Measurements from ENCODE around the gene VPREB1. TPM values are rescaled to one million over a fixed set of nuclear protein-coding genes. Genes with fewer than 3 reads are reported as not detected.
"Not testable (repeated sequence)": the region's sequence is repeated elsewhere in the genome, so short reads cannot be mapped to it uniquely, and the experiment has no call there.

VPREB1 gene
- total RNA-seq, 1 experiment from 2014 or later, result not detected

DNA sequence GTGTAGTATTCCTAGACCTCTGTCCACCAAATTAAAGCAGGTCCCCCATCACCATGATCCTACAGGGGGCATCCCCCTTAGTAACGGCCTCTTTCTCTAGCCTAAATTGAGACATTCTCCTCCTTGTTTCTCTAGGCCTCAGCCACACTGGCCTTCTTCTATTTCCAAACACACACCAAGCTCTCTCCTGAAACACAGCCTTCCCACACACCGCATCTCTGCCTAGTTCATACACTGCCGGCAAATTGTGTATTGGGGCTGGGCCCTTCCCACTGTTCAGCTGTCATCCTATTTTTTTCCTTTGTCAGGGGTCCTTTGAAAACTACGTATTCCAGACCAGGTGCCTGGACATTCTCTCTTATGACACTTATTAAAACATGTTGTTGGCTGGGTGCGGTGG is 11.5 kb upstream of the VPREB1 start:
- DNase-seq, result no peak
- no peaks in the 10 kb centered on the region for H3K36me3 ChIP-seq
- no peak overlapping the region for H3K4me3 ChIP-seq
- no peaks in the 10 kb centered on the region for H3K27me3 ChIP-seq
- H3K9me3 ChIP-seq, result no peaks in the 10 kb centered on the region

DNA sequence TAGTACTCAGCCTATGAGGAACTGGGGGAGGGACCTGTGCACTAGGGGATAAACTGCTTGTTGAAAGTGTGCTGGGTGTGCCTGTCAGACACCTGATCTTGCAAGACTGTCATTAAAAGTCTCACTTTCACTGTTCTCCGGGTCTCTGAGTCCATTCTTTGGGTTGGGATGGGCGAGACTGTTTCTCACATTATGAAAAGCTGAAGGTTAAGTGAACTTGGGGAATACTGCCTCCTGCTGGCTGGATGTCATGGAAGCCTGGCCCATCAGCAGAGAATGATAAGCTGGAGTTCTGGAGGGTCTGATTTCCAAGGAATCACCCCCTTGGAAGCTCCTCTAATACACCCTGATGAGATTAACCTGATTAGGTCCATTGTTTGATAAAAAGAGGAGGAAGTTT is 9.0 kb upstream of the VPREB1 start:
- Histone ChIP-seq H3K36me3 (no peaks in the 10 kb centered on the region), H3K4me3 (no peak overlapping the region), H3K27me3 (no peaks in the 10 kb centered on the region), H3K9me3 (no peaks in the 10 kb centered on the region)
- no peak for DNase-seq

DNA sequence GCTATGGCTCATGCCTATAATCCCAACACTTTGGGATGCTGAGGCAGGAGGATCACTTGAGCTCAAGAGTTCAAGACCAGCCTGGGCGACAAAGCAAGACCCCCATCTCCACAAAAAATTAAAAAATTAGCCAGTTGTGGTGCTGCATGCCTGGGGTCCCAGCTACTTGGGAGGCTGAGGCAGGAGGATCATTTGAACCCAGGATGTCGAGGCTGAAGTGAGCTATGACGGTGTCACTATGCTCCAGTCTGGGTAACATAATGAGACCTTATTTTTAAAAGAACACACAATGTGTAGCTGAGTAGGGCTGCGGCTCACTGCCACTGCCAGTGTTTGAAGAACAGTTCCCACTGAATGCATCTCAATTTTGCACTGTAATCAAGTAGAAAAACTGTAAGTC is 7.1 kb upstream of the VPREB1 start:
- DNase-seq, result no peak
- Histone ChIP-seq H3K4me3 (no peak overlapping the region), H3K36me3 (no peaks in the 10 kb centered on the region), H3K27me3 (no peaks in the 10 kb centered on the region), H3K9me3 (no peaks in the 10 kb centered on the region)

DNA sequence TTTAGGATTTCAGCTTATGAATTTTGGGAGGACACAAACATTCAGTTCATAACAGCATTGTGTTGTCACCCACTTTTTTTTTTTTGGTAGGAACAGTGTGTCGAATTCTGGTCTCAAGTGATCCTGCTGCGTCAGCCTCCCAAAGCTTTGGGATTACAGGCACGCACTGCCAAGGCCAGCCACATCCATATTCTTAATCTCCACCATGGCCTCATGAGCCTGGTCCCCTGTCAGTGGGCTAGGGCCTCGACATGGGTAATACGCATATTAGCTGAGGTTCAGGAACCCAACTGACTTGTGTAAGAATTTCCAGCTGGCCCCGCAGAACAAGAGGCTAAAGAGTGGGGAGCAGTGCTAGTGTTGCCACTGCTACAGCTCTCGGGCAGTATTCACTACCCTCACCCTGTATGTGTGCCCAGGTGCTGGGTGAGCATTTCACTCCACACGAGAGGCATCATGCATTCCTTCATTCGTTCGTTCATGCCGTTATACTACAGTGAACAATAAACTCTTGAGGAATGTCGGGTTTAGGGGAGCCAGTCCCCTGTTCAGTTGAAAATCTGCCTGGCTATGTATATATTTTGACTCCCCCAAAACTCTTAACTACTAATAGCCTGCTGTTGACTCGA is 5.2 kb upstream of the VPREB1 start:
- Histone ChIP-seq H3K36me3 (no peaks in the 10 kb centered on the region), H3K4me3 (no peak overlapping the region), H3K27me3 (no peaks in the 10 kb centered on the region), H3K9me3 (no peaks in the 10 kb centered on the region)
- DNase-seq, result no peak

DNA sequence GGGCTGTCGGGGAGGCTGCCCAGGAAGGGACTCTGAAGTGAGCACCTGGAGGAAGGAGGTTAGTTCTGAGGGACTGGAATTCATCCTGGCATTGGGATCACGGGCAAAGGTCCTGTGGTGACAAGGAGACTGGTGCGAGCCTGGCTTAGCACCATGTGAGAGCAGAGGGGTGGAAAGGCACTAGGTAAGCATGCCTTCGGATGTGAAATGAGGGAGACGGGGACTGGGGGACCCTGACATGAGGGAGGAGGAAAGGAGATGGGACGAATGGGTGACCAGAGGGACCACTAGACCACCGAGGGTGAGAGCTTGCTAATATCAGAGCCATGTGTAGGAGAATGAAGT is 3.1 kb upstream of the VPREB1 start:
- Histone ChIP-seq H3K27me3 (no peaks in the 10 kb centered on the region), H3K36me3 (no peaks in the 10 kb centered on the region), H3K4me3 (no peak overlapping the region), H3K9me3 (no peaks in the 10 kb centered on the region)
- no peak for DNase-seq

DNA sequence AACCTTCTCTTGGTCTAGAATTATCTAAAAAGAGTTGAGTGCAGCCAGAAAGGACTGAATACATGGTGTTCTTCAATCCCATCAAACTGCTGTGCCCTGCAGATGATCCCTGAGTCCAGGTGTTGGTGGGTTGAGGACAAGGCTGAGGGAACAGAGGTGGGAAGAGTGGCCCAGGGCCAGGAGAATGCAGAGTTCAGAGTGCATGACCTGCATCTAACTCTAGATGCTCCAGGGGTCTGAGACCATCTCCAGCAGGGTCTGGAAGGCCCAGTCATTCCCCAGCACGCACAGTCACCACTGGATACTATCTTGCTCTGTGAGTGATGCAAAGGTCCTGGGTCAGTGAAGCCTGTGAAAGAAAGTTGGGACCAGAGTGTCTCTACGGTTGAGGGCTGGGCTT is 2.1 kb upstream of the VPREB1 start:
- H3K27me3 ChIP-seq, result no peaks in the 10 kb centered on the region
- no peak overlapping the region for H3K4me3 ChIP-seq
- no peaks in the 10 kb centered on the region for H3K36me3 ChIP-seq
- DNase-seq, result no peak
- H3K9me3 ChIP-seq, result no peaks in the 10 kb centered on the region

DNA sequence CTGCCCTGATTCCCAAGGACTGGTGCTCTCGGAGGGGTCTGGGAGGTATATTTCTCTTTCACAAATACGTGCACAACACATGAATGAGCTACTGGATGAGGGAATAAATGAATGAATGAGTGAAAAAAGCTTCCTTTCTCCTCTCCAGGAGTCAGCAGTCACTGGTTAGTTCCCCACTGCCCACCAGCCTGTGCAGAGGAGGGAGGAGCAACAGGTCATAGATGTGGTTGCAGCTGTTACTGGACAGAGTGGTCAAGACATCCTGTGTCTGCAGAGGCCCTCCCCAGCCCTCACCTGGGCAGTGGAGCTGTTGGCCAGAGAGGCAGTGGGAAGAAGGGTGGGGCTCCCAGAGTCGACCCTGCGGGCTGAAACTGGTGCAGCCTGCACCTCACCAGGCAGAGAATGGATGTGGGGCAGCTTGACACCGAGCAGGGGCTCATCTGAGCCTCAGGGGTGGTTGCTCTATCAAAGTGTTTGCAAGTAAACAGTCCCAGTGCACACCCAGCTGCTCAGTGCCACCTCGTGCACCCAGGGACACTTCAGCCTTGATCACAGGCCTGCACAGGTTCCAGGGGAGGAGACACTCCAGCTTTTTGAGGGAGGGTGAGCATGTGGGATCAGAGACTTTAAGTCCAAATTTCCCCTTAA is 1.4 kb upstream of the VPREB1 start:
- H3K4me3 ChIP-seq, result no peak overlapping the region
- H3K9me3 ChIP-seq, result no peaks in the 10 kb centered on the region
- H3K27me3 ChIP-seq, result no peaks in the 10 kb centered on the region
- H3K36me3 ChIP-seq, result no peaks in the 10 kb centered on the region
- no peak for DNase-seq

DNA sequence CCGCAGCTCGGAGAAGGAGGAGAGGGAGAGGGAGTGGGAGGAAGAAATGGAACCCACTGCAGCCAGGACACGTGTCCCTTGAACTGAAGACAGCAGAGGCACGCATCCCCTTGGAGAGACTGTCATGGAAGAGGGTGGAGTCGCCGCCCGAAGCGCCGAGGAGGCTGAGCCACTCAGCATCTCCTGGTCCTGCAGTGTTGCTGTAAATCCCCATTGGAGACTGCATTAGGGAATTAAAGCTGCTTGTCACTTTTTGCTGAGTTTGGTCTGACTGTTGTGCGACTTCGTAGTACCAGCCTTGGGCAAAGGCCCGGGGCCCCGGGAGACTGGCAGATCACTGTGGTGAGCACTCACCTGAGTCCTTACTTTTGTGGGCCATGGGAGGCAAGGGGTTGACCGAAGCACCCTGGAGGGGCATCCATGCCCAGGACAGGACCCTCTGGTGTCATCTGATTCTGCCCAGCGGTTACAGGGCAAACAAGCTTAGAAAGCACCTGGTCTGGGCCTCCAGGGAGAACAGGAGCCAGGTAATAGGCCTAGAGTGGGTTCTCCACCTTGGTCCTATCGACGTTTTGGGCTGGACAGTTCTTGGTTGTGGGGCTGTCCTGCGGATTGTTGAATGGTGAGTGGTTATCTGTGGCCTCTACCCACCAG is 797 bp downstream of the VPREB1 start:
- DNase-seq, result no peak
- Histone ChIP-seq H3K36me3 (no peaks in the 10 kb centered on the region), H3K9me3 (no peaks in the 10 kb centered on the region), H3K4me3 (no peak overlapping the region), H3K27me3 (no peaks in the 10 kb centered on the region)

DNA sequence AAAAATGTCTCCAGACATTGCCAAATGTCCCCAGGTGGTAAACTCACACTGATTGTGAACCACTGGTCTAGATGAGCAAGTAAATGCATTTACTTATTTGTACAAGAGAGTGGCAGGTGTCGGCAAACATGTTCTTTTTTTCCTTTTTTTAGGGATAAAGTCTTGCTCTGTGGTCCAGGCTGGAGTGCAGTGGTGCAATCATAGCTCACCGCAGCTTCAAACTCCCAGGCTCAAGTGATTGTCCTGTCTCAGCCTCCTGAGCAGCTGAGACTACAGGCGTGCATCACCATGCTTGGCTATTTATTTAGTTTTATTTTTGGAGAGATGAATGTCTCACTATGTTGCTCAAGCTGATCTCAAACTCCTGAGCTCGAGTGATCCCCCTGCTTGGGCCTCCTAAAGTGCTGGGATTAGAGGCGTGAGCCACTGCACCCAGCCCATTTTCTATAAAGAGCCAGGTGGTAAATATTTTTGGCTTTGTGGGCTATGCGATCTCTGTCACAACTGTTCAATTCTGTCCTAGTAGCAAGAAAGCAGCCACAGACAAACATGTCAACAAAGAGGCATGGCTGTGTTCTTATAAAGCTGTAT is 1.4 kb downstream of the VPREB1 start:
- Histone ChIP-seq H3K4me3 (no peak overlapping the region), H3K9me3 (no peaks in the 10 kb centered on the region), H3K27me3 (no peaks in the 10 kb centered on the region), H3K36me3 (no peaks in the 10 kb centered on the region)
- DNase-seq, result no peak

DNA sequence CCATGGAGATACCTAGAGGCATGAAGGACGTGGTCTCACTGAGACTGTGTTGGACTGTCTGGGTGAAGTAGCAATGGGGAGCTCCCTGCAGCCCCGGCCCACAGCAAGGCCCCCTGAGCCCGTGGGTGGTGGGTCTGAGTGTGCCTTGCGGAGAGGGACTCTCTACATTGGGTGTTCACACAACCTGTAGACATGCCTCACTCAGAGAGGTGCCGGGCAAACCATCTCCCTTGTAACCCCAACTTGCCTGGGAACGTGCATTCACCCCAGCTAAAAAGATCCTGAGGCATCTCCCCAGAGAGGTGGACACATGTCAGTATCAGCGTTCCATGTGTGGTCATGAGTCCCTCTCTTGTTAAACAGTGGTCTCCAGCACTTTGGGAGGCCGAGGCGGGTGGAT is 2.1 kb downstream of the VPREB1 start:
- no peaks in the 10 kb centered on the region for H3K9me3 ChIP-seq
- H3K36me3 ChIP-seq, result no peaks in the 10 kb centered on the region
- no peak for DNase-seq
- no peaks in the 10 kb centered on the region for H3K27me3 ChIP-seq
- H3K4me3 ChIP-seq, result no peak overlapping the region

DNA sequence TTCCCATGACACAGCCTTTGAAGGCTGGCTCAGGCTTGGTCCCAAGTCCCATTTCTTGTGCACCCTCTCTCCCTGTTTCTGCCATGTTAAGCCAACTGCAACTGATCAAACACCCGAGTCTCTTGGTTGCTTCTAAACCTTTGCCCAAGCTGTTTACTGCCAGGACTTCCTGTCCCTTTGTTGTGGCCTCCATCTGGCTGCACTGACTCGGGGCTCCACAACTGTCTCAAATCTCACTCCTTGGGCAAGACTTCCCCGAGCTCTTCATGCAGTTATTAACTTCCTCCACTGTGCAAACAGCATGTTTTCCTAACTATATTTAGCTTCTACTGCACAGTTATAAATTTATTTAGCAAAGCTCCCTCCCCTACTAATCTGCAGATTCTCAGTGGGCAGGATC is 4.3 kb downstream of the VPREB1 start:
- Histone ChIP-seq H3K4me3 (no peak overlapping the region), H3K36me3 (no peaks in the 10 kb centered on the region), H3K9me3 (no peaks in the 10 kb centered on the region), H3K27me3 (no peaks in the 10 kb centered on the region)
- DNase-seq, result no peak

DNA sequence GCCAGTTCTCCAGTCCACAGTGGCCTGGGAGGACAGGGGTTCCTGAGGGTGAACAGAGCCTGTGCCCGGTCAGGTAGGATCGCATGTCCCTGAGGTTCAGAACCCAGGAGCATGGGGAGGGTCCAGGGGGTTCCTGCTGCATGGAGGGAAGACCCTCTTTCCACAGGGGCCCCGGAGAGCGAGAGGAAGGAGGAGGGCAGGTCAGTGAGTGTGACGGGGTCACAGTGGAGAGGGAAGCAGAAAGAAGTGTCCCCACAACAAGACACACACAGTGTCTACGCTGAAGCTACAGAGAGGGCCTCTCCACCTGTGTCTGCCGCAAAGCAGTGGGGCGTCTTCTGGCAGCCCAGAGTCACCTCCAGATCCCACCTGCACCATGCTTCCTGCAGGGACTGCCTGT is 6.1 kb downstream of the VPREB1 start:
- H3K9me3 ChIP-seq, H3K27me3 ChIP-seq, H3K36me3 ChIP-seq, DNase-seq, H3K4me3 ChIP-seq: not testable (repeated sequence)

DNA sequence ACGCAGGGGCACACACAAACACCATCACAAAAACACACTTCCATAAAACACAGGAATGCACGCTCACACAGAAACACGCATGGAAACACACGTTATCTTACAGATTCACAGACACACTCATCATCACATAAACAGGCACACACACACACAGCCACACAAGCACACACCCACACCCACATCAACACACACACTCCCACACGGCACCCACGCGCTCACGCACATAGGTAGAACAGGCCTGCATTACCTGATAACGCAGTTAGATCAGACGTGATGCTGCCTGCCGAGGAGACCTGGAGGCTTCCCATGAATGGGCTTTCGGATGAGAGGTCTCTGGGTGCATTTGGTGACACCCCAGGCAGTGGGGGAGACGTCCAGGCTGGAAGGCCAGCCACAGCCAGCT is 11.5 kb downstream of the VPREB1 start:
- not testable (repeated sequence) for DNase-seq, H3K36me3 ChIP-seq, H3K4me3 ChIP-seq, H3K9me3 ChIP-seq, H3K27me3 ChIP-seq

DNA sequence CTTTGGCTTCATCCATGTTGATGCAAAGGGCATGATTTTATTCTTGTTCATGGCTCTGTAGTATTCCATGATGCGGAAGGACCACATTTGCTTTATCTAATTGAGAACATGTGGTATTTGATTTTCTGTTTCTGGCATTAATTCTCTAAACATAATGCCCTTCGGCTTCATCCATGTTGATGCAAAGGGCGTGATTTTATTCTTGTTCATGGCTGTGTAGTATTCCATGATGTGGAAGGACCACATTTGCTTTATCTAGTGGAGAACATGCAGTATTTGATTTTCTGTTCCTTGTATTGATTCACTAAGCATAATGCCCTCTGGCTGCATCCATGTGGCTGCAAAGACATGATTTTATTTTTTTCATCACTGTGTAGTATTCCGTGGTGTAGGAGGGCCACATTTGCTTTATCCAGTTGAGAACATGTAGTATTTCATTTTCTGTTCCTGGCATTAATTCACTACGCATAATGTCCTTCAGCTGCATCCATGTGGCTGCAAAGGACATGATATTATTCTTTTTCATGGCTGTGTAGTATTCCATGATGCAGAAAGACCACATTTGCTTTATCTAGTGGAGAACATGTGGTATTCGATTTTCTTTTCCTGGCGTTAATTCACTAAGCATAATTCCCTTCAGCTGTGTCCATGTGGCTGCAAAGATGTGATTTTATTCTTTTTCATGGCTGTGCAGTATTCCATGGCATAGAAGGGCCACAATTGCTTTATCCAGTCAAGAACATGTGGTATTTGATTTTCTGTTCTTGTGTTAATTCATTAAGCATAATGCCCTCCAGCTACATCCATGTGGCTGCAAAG is 14.2 kb downstream of the VPREB1 start:
- not testable (repeated sequence) for DNase-seq, H3K4me3 ChIP-seq, H3K36me3 ChIP-seq, H3K27me3 ChIP-seq, H3K9me3 ChIP-seq

DNA sequence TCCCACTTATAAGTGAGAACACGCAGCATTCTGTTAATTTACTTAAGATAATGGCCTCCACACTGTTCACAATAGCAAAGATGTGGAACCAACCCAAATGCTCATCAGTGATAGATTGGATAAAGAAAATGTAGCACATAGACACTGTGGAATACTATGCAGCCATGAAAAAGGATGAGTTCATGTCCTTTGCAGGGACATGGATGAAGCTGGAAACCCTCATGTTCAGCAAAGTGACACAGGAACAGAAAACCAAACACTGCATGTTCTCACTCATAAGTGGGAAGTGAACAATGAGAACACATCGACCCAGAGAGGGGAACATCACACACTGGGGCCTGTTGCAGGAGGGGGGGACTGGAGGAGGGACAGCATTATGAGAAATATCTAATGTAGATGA is 15.6 kb downstream of the VPREB1 start:
- not testable (repeated sequence) for DNase-seq, H3K27me3 ChIP-seq, H3K4me3 ChIP-seq, H3K36me3 ChIP-seq, H3K9me3 ChIP-seq

DNA sequence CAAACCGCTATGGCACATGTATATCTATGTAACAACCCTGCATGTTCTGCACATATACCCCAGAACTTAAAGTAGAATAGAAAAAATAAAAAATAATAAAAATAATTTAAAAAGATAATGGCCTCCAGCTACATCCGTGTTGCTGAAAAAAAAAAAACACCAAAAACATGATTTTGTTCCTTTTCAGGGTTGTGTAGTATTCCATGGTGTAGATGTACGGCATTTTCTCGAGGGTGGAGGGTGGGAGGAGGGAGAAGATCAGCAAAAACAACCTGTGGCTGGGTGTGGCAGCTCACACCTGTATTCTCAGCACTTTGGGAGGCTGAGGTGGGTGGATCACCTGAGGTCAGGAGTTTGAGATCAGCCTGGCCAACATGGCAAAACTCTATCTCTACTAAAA is 16.0 kb downstream of the VPREB1 start:
- not testable (repeated sequence) for H3K4me3 ChIP-seq, H3K27me3 ChIP-seq, H3K36me3 ChIP-seq, DNase-seq, H3K9me3 ChIP-seq

DNA sequence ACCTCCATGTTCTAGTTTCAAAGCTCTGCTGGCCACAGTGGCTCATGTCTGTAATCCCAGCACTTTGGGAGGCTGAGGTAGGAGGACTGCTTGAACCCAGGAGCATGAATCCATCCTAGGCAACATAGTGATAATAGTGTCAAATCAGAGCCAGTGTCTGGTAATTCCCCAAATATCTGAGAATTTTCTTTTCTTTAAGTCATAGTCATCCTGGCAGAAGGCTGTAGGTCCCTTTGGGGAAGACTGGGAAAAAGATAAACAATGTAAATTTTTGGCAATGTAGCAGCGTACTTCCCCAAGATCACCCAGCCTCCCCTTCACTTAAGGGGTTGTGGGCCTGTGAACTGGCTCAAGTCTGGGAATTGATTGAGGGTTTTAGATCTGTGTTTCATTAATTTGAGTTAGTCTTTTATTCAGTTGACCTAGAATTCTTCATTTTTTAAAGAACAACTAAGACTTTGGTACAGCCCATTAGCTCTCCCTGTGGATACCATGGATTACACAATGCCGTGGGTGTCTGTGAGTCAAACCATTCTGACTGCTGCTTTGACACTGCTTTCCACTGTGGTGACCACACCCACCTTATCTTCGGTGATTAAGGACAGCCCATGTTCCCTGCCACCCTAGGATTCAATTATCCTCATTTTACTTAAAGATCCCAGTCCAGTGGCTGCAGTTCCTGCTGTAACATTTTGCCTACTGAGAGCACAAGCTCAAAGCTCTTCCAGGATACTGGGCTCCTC is 17.9 kb downstream of the VPREB1 start:
- not testable (repeated sequence) for H3K4me3 ChIP-seq, H3K36me3 ChIP-seq, H3K27me3 ChIP-seq, H3K9me3 ChIP-seq
- DNase-seq, result peak; percentile 77
